Heart left ventricle (tissue), 16 donors: ENCODE measurements around the gene HCST. TPM values are rescaled to one million over a fixed set of nuclear protein-coding genes. Genes with fewer than 3 reads are reported as not detected.

Experiments
- ATAC-seq, 4 donors: fragments of 200-7000 bp; cut with Tn5 transposase; one replicate each; pipeline ENCODE4 v1.9.1; 2020 to 2022; ENCODE audit warnings: moderate library complexity in 4 of 4, mild to moderate bottlenecking in 3 of 4, moderate number of reproducible peaks in 1 of 4
- DNase-seq, 5 donors: peaks; one replicate each; pipeline ENCODE4 v3.0.0-alpha.2; 2020
- H3K27ac ChIP-seq, 12 donors: fragments of 200-600 bp; sonication (generic) in 4 of 12; one replicate each; pipeline versions ENCODE4 v1.5.0 to v1.8.0; 2016 to 2022; ENCODE audit warnings: mild to moderate bottlenecking in 2 of 12
- H3K27me3 ChIP-seq, 9 donors: fragments of 200-600 bp; sonication (generic) in 2 of 9; one replicate each; pipeline versions ENCODE4 v1.5.1 to v1.8.0; 2016 to 2022; ENCODE audit warnings: mild to moderate bottlenecking in 3 of 9
- H3K36me3 ChIP-seq, 9 donors: fragments of 200-600 bp; sonication (generic) in 2 of 9; one replicate each; pipeline versions ENCODE4 v1.5.0 to v1.8.0; 2018 to 2022; ENCODE audit warnings: mild to moderate bottlenecking in 2 of 9
- H3K4me1 ChIP-seq, 12 donors: fragments of 200-600 bp; sonication (generic) in 4 of 12; one replicate each; pipeline versions ENCODE4 v1.5.0 to v1.8.0; 2016 to 2022; ENCODE audit warnings: mild to moderate bottlenecking in 3 of 12
- H3K4me3 ChIP-seq, 12 donors: fragments of 200-600 bp; sonication (generic) in 4 of 12; one replicate each; pipeline versions ENCODE4 v1.5.0 to v1.8.0; 2017 to 2022; ENCODE audit warnings: mild to moderate bottlenecking in 9 of 12, moderate library complexity in 4 of 12
- H3K9me3 ChIP-seq, 12 donors: fragments of 200-600 bp; sonication (generic) in 4 of 12; one replicate each; pipeline versions ENCODE4 v1.5.0 to v1.8.0; 2016 to 2022; ENCODE audit warnings: mild to moderate bottlenecking in 1 of 12
- POLR2A ChIP-seq, 2 donors: fragments of 450-650 bp; IDR thresholded peaks; one replicate each; pipeline ENCODE4 v1.6.1; 2017; ENCODE audit warnings: antibody characterized with exemption in 2 of 2, mild to moderate bottlenecking in 2 of 2, moderate library complexity in 2 of 2
- WGBS, 4 donors: extraction: QIAGEN DNeasy Blood & Tissue Kit in 2 of 4; methylation state at CpG; one replicate each; pipeline versions ENCODE4 v1.1.5 to v1.1.7; 2013 to 2018; 5-methylcytosine and 5-hydroxymethylcytosine counted together
- intact Hi-C, 10 donors: fragments of 100-400 bp; cut with DNase I; formaldehyde crosslinking; loops; one replicate each; pipeline versions ENCODE4 v1.11.1 to v1.14.2; 2022
- polyA plus RNA-seq, 2 donors: library from polyadenylated mRNA; stranded (reverse); fragments of 200-250 nt; gene quantifications; one replicate each; pipeline ENCODE4 v1.2.3, GENCODE V29; 2013
- total RNA-seq, 9 donors: library from RNA; depleted of rRNA in 2 of 9; stranded (reverse); fragments of >200 nt in 2 of 9; fragmentation: NEBNext Ultra II Directional in 3 of 9; extraction: Animal tissue kit (Norgen Biotek cat#: 25700) in 3 of 9; gene quantifications; one replicate each; pipeline versions ENCODE4 v1.1.0 to v1.2.4, GENCODE V29; 2016 to 2023
- TF ChIP-seq, protein P1 (sequence below), 12 donors: fragments of 200-600 bp; sonication (generic) in 4 of 12; IDR thresholded peaks; one replicate each; pipeline versions ENCODE4 v1.5.0 to v1.8.0; 2018 to 2022; ENCODE audit warnings: antibody characterized with exemption in 12 of 12, mild to moderate bottlenecking in 5 of 12
- donor health status: ischemic (EF 13 %, LVEDD 7.1; RV severe dilation, severe dysfunction).
- donor health status: healthy with polysubstance abuse.
- donor health status: DM: no; HTN: yes; CAD: no.
- donor health status: DM: no; HTN: no; CAD: no.
- donor health status: ischemic (EF 25% LVEDD 6.9; RV normal size, moderate dysfunction).
- donor health status: ischemic (EF 25% LVEDD 5.7; RV mildly dilated, moderate dysfunction).
- donor health status: healthy.
- donor health status: DM: yes; HTN: yes; CAD: no.
- donor health status: ischemic (EF 35%, LVEDD 5.7; RV mildly dilated, moderate dysfunction).
- donor health status: nonischemic (EF 11% LVEDD 7.7; RV severe dilation, severe dysfunction).
- donor health status: DM: yes; HTN: yes; CAD: no.
- donor health status: PGD.
- donor health status: ischemic (EF 29% LVEDD 5.4; RV normal size, mild dysfunction).
- donor health status: nonischemic (EF 23%, LVEDD 6.1; RV moderate dilation, normal function).

HCST gene
- total and polyA plus RNA-seq, 11 donors: 2.3 to 31.7 (median 4.7) TPM; not detected in 1

DNA sequence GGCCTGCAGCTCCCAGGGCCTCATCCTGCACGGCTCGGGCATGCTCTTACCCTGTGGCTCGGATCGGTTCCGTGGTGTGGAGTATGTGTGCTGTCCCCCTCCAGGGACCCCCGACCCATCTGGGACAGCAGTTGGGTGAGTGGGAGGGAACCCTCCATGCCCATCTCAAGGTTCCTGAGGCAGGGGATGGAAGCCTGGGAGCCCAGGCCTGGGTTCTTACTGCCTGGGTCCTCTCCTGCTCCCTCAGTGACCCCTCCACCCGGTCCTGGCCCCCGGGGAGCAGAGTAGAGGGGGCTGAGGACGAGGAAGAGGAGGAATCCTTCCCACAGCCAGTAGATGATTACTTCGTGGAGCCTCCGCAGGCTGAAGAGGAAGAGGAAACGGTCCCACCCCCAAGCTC is 30.7 kb upstream of the HCST start:
- intact Hi-C loops: loop anchor here in 1 of 10 donors (10.0 kb wide), 1 partner anchor 87 kb away; no protein-coding TSS in a partner anchor
- WGBS, 4 donors: 79 to 88% (median 85%) methylated on average over 12 of the region's 12 CpGs
- H3K4me1 ChIP-seq: peaks cover 0 to 26% (median 18%) of the 10 kb centered on the region in 12 donors
- H3K4me3 ChIP-seq: no peak overlapping the region
- TF ChIP-seq, protein P1, sequence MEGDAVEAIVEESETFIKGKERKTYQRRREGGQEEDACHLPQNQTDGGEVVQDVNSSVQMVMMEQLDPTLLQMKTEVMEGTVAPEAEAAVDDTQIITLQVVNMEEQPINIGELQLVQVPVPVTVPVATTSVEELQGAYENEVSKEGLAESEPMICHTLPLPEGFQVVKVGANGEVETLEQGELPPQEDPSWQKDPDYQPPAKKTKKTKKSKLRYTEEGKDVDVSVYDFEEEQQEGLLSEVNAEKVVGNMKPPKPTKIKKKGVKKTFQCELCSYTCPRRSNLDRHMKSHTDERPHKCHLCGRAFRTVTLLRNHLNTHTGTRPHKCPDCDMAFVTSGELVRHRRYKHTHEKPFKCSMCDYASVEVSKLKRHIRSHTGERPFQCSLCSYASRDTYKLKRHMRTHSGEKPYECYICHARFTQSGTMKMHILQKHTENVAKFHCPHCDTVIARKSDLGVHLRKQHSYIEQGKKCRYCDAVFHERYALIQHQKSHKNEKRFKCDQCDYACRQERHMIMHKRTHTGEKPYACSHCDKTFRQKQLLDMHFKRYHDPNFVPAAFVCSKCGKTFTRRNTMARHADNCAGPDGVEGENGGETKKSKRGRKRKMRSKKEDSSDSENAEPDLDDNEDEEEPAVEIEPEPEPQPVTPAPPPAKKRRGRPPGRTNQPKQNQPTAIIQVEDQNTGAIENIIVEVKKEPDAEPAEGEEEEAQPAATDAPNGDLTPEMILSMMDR (IDR thresholded peaks at IDR 0.05): no peak
- no peak for TF ChIP-seq POLR2A (IDR thresholded peaks at IDR 0.05)
- DNase-seq (no peak), ATAC-seq (no peak)
- H3K27me3 ChIP-seq: peaks cover 0 to 22% (median 0%) of the 10 kb centered on the region in 9 donors
- H3K36me3 ChIP-seq: no peaks in the 10 kb centered on the region
- H3K27ac ChIP-seq: no peak overlapping the region
- H3K9me3 ChIP-seq: no peaks in the 10 kb centered on the region

DNA sequence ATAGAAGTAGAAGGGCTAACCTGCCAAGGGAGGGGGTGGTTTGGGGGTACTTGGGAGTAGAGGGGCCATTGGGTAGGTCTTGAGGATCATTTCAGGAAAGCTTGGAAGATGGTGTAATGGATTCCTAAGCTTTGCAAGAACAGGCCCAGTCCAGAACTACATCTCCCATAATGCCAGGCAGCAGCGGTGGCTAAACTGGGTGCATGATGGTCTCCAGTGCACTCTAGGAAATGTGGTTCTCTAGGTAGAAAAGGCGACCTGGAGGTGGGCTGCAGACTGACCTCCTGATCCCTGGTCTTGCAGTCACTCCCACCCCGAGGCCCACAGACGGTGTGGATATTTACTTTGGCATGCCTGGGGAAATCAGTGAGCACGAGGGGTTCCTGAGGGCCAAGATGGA is 30.1 kb upstream of the HCST start:
- no peak for DNase-seq
- Histone ChIP-seq H3K9me3 (no peaks in the 10 kb centered on the region), H3K4me3 (no peak overlapping the region), H3K36me3 (no peaks in the 10 kb centered on the region), H3K27me3 (peaks cover 0 to 22% (median 0%) of the 10 kb centered on the region in 9 donors), H3K4me1 (peaks cover 0 to 26% (median 18%) of the 10 kb centered on the region in 12 donors), H3K27ac (no peak overlapping the region)
- TF ChIP-seq, protein P1 (IDR thresholded peaks at IDR 0.05): no peak
- TF ChIP-seq POLR2A (IDR thresholded peaks at IDR 0.05): no peak
- 76 to 91% (median 82%) methylated on average over 5 of the region's 5 CpGs for WGBS, 4 donors
- ATAC-seq: no peak
- intact Hi-C loops: loop anchor here in 1 of 10 donors (10.0 kb wide), 1 partner anchor 87 kb away; no protein-coding TSS in a partner anchor

DNA sequence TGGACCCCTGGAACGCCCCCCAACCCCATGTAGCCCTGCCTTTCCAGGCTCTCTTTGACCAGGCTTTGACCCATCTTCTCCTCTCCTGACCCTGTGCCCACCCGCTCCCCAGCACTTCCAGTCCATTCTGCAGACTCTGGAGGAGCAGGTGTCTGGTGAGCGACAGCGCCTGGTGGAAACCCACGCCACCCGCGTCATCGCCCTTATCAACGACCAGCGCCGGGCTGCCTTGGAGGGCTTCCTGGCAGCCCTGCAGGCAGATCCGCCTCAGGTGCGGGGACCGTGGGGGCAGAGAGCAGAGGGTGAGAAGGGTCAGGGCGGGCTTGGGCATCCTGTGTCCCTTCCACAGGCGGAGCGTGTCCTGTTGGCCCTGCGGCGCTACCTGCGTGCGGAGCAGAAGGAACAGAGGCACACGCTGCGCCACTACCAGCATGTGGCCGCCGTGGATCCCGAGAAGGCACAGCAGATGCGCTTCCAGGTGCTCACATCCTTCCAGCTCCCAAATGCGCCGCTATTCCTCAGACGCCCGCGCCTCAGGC is 27.9 kb upstream of the HCST start:
- no peak overlapping the region for H3K4me3 ChIP-seq
- H3K9me3 ChIP-seq: no peaks in the 10 kb centered on the region
- peaks cover 0 to 18% (median 0%) of the 10 kb centered on the region in 9 donors for H3K27me3 ChIP-seq
- no peak for TF ChIP-seq POLR2A (IDR thresholded peaks at IDR 0.05)
- TF ChIP-seq, protein P1 (IDR thresholded peaks at IDR 0.05): no peak
- ATAC-seq (no peak), DNase-seq (no peak)
- WGBS, 4 donors: 88 to 94% (median 92%) methylated on average over 27 to 32 of the region's 32 CpGs
- peaks cover 0 to 12% (median 9%) of the 10 kb centered on the region in 12 donors for H3K4me1 ChIP-seq
- H3K36me3 ChIP-seq: no peaks in the 10 kb centered on the region
- H3K27ac ChIP-seq: no peak overlapping the region
- intact Hi-C loops: loop anchor here in 1 of 10 donors (10.0 kb wide), 1 partner anchor 90 kb away; no protein-coding TSS in a partner anchor

DNA sequence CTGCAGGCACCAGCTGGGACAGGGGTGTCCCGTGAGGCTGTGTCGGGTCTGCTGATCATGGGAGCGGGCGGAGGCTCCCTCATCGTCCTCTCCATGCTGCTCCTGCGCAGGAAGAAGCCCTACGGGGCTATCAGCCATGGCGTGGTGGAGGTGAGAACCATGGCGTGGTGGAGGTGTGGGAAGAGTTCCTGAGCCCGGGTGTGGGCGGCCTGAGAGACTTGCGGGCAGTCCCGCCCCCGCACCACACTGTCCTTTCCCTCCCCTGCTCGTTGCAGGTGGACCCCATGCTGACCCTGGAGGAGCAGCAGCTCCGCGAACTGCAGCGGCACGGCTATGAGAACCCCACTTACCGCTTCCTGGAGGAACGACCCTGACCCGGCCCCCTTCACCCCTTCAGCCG is 23.3 kb upstream of the HCST start:
- TF ChIP-seq POLR2A (IDR thresholded peaks at IDR 0.05): no peak
- TF ChIP-seq, protein P1 (IDR thresholded peaks at IDR 0.05): no peak
- Histone ChIP-seq H3K27me3 (no peaks in the 10 kb centered on the region), H3K4me3 (no peak overlapping the region), H3K36me3 (no peaks in the 10 kb centered on the region), H3K9me3 (no peaks in the 10 kb centered on the region), H3K27ac (no peak overlapping the region), H3K4me1 (peaks cover 0 to 8% (median 0%) of the 10 kb centered on the region in 12 donors)
- ATAC-seq (no peak), DNase-seq (no peak)
- 38 to 52% (median 46%) methylated on average over 14 to 23 of the region's 23 CpGs for WGBS, 4 donors
- intact Hi-C loops: loop anchor here in 1 of 10 donors (10.0 kb wide), 1 partner anchor 94 kb away; no protein-coding TSS in a partner anchor
